D721Med (cell line): Measurements from ENCODE around the gene PHLDA2.

Source experiments
- DNase-seq: peaks from one replicate; pipeline ENCODE4 v3.0.0; 2011; ENCODE audit warnings: low spot score; ENCODE audit not compliant: insufficient read length
- FAIRE-seq: peaks from 2 replicates; lab custom pipeline; 2011; peaks lifted over from hg19 to GRCh38; lab: Jason Lieb, UNC
- CTCF ChIP-seq: IDR thresholded peaks from 2 replicates; pipeline ENCODE4 v1.5.1; 2012; ENCODE audit warnings: mild to moderate bottlenecking, control low read depth; ENCODE audit not compliant: insufficient read depth; ENCODE audit errors: missing control alignments

Gene PHLDA2

GRCh38 chr11:2927121-2927800 is 2.0 kb downstream of the PHLDA2 start:
- no peak for TF ChIP-seq CTCF
- DNase-seq (no peak), FAIRE-seq (no peak)

DNA sequence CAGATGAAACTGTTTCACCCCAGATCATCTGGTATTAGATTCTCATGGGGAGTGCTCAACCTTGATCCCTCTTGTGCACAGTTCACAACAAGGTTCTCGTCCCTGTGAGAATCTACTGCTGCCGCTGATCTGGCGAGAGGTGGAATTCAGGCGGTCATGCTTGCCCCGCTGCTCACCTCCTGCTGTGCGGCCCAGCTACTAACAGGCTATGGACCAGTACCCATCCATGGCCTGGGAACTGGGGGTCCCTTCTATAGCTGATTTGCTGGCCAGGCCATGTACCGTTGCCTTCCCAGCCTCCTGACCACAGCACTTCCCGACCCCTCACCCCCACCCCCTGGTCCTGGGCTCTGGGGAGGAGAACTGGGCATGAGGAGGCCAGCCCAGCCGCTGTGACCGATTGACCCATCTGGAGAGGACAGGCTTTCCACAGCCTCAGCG is 2.6 kb downstream of the PHLDA2 start:
- FAIRE-seq = no peak
- DNase-seq = no peak
- no peak for TF ChIP-seq CTCF

- FAIRE-seq (no peak), DNase-seq (no peak)
- no peak for TF ChIP-seq CTCF
Measured at GRCh38 chr11:2924821-2925675, 4.2 kb downstream of the PHLDA2 start.

- DNase-seq (no peak), FAIRE-seq (no peak)
- no peak for TF ChIP-seq CTCF
Measured at GRCh38 chr11:2924381-2924780, 4.8 kb downstream of the PHLDA2 start.

- DNase-seq (no peak), FAIRE-seq (no peak)
- no peak for TF ChIP-seq CTCF
Measured at GRCh38 chr11:2923446-2924375, 5.5 kb downstream of the PHLDA2 start.

- TF ChIP-seq CTCF = no peak
- FAIRE-seq (no peak), DNase-seq (no peak)
Measured at GRCh38 chr11:2922655-2923054, 6.6 kb downstream of the PHLDA2 start.
